ENCODE results near the gene CSRP1. TPM values are rescaled to one million over a fixed set of nuclear protein-coding genes. Genes with fewer than 3 reads are reported as not detected.
"Not testable (repeated sequence)": the region's sequence is repeated elsewhere in the genome, so short reads cannot be mapped to it uniquely, and the experiment has no call there.

CSRP1 gene
- total RNA-seq, 4 donors from 2014 or later: 22.7 to 91.1 (median 68.9) TPM

DNA sequence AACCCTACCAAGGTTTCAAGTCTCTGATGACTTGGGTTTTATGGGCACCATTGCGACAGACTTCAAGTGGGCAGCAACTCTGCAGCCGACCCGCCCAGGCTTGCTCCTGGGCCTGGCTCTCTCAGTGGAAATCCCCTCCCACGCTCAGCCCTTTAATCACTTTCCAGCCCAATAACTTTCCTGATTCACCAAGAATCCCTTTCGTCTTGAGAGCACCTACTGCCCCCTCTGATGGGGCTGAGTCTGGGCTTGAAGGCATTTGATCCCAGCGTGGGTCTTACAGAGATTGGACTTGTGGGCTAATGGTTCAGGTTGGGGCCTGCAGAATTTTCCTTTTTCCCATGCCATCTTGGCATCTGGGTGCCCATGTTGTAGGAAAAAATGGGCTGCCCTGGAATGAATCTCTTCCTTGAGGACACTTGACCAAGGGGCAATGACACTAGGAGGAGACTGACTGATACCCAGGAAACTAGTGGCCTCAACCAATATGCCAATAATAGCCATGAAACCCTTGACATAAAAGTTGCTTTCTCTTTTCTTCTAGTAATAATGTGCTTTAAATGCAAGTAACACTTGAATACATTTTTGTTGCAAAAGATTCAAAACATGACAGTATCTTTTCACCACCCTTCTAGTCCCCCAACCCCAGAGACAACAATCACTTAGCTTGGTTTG is 30.1 kb downstream of the CSRP1 start:
- TF ChIP-seq CTCF (IDR thresholded peaks at IDR 0.05 in 4 of 5, conservative IDR thresholded peaks at IDR 0.05 in 1 of 5) (no peak), POLR2A (IDR thresholded peaks at IDR 0.05) (no peak)
- no peaks in the 10 kb centered on the region for H3K9me3 ChIP-seq
- H3K4me3 ChIP-seq: no peak overlapping the region
- H3K27me3 ChIP-seq: no peaks in the 10 kb centered on the region
- intact Hi-C loops (cut with DNase I; ENCODE audit: low total_unique reads) (loop anchor here (1.0 kb wide), 1 partner anchor 8 kb away; the partner anchor contains the start of gene PHLDA3), in situ Hi-C loops (cut with MboI; ENCODE audit: low sequenced_read_pairs in 4 of 4) (no loop called here)
- H3K4me1 ChIP-seq: peaks cover 13 to 17% of the 10 kb centered on the region in 2 donors
- ATAC-seq (no peak), DNase-seq (no peak)
- H3K36me3 ChIP-seq: no peaks in the 10 kb centered on the region
- no peak overlapping the region for H3K27ac ChIP-seq

DNA sequence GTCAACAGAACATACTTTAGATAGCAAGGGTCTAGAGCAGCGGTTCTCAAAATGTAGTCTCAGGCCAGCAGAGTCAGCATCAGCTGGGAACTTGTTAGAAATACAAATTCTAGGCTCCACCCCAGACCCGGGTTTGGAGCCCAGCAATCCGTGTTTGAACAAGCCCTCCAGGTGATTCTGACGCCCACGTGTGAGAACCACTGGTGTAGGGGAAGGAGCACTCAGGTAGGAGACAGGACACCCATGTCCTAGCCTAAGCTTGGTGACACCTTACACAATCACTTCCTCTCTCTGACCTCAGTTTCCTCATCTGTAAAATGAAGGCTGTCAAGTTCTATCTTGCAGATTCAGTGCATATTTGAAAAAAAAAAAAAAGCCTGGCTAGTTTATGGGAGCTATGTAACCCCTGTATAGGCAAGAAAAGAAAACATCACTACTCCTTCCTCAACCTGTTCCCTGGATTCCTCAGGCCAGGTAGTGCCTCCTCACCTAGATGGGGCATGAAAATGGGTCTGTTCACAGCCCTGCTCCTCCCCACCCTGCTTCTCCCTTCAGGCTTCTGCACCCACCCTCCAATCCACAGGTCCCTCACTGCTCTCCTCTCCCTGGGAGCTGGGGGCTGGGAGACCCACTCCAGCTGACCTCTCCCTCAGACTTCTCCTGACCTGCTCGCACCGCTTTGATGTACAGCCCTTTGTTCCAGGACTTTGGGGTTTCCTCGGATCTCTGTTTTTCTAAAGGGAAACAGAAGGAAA is 30.8 kb downstream of the CSRP1 start:
- Histone ChIP-seq H3K36me3 (no peaks in the 10 kb centered on the region), H3K27me3 (no peaks in the 10 kb centered on the region), H3K9me3 (no peaks in the 10 kb centered on the region), H3K27ac (no peak overlapping the region), H3K4me3 (no peak overlapping the region), H3K4me1 (peaks cover 5 to 14% of the 10 kb centered on the region in 2 donors)
- ATAC-seq: no peak
- intact Hi-C loops (cut with DNase I; ENCODE audit: low total_unique reads): no loop called here
- TF ChIP-seq CTCF (IDR thresholded peaks at IDR 0.05 in 4 of 5, conservative IDR thresholded peaks at IDR 0.05 in 1 of 5): no peak
- no peak for TF ChIP-seq POLR2A (IDR thresholded peaks at IDR 0.05)
- no peak for DNase-seq
- in situ Hi-C loops (cut with MboI; ENCODE audit: low sequenced_read_pairs in 4 of 4): no loop called here

GRCh38 chr1:201475130-201475529 is 31.8 kb downstream of the CSRP1 start:
- H3K27me3 ChIP-seq: no peaks in the 10 kb centered on the region
- H3K36me3 ChIP-seq: no peaks in the 10 kb centered on the region
- H3K27ac ChIP-seq: no peak overlapping the region
- ATAC-seq (no peak), DNase-seq (no peak)
- H3K9me3 ChIP-seq: no peaks in the 10 kb centered on the region
- in situ Hi-C loops (cut with MboI; ENCODE audit: low sequenced_read_pairs in 4 of 4) (no loop called here), intact Hi-C loops (cut with DNase I; ENCODE audit: low total_unique reads) (no loop called here)
- TF ChIP-seq POLR2A (IDR thresholded peaks at IDR 0.05) (no peak), CTCF (IDR thresholded peaks at IDR 0.05 in 4 of 5, conservative IDR thresholded peaks at IDR 0.05 in 1 of 5) (no peak)
- H3K4me1 ChIP-seq: peaks cover 0 to 7% of the 10 kb centered on the region in 2 donors
- H3K4me3 ChIP-seq: no peak overlapping the region

GRCh38 chr1:201473296-201473695 is 33.6 kb downstream of the CSRP1 start:
- Histone ChIP-seq H3K27ac (no peak overlapping the region), H3K9me3 (no peaks in the 10 kb centered on the region), H3K4me3 (no peak overlapping the region), H3K27me3 (no peaks in the 10 kb centered on the region), H3K36me3 (no peaks in the 10 kb centered on the region), H3K4me1 (peaks cover 4 to 14% of the 10 kb centered on the region in 2 donors)
- intact Hi-C loops (cut with DNase I; ENCODE audit: low total_unique reads): no loop called here
- ATAC-seq: no peak
- in situ Hi-C loops (cut with MboI; ENCODE audit: low sequenced_read_pairs in 4 of 4): no loop called here
- no peak for DNase-seq
- TF ChIP-seq CTCF (IDR thresholded peaks at IDR 0.05 in 4 of 5, conservative IDR thresholded peaks at IDR 0.05 in 1 of 5): no peak

DNA sequence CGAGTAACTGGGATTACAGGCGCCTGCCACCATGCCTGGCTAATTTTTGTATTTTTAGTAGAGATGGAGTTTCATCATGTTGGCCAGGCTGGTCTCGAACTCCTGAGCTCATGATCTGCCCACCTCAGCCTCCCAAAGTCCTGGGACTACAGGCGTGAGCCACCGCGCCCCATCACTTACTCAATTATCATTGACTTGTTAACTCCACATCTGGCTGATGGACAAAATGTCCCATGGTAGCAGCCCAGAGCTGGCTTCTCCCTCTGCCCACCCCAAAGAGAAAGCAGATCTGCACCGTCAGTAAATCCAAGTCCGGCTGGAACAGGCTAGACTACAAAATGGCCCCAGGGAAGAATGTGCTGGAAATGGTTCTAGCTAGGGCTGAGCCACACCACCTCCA is 34.6 kb downstream of the CSRP1 start:
- ATAC-seq; H3K9me3 ChIP-seq; intact Hi-C loops (cut with DNase I; ENCODE audit: low total_unique reads); H3K27ac ChIP-seq; in situ Hi-C loops (cut with MboI; ENCODE audit: low sequenced_read_pairs in 4 of 4); DNase-seq; H3K4me3 ChIP-seq; H3K36me3 ChIP-seq; H3K27me3 ChIP-seq: not testable (repeated sequence)
- peaks cover 14 to 22% of the 10 kb centered on the region in 2 donors for H3K4me1 ChIP-seq

Data from gastrocnemius medialis (tissue), 4 donors.